IPS DF 6.9 (cell line): ENCODE measurements around the gene PIP5K1C.

Experiments
- DNase-seq: peaks from one replicate; pipeline ENCODE4 v3.0.0-alpha.2; 2013; ENCODE audit warnings: low read depth, low spot score
- H3K27ac ChIP-seq: one replicate; pipeline ENCODE4 v1.5.1; 2013; ENCODE audit warnings: low read length, control low read depth
- H3K27me3 ChIP-seq: 2 replicates; pipeline ENCODE4 v1.6.1; 2013; ENCODE audit warnings: mild to moderate bottlenecking, low read length; ENCODE audit not compliant: control insufficient read depth, insufficient read depth
- H3K36me3 ChIP-seq: 2 replicates; pipeline ENCODE4 v1.6.1; 2013; ENCODE audit warnings: low read length; ENCODE audit not compliant: control insufficient read depth, insufficient read depth
- H3K4me1 ChIP-seq: 2 replicates; pipeline ENCODE4 v1.6.1; 2013; ENCODE audit warnings: low read length; ENCODE audit not compliant: control insufficient read depth, insufficient read depth
- H3K4me3 ChIP-seq: 2 replicates; pipeline ENCODE4 v1.5.1; 2013; ENCODE audit warnings: mild to moderate bottlenecking, low read length
- H3K9me3 ChIP-seq: 2 replicates; pipeline ENCODE4 v1.6.1; 2013; ENCODE audit warnings: low read length, inconsistent platforms; ENCODE audit not compliant: control insufficient read depth, insufficient read depth
- WGBS: extraction: QIAGEN DNeasy Blood & Tissue Kit; methylation state at CpG from one replicate; pipeline ENCODE4 v1.1.7; 2013; ENCODE audit warnings: mixed read lengths, missing lambda C conversion rate; ENCODE audit not compliant: insufficient read length, insufficient coverage; 5-methylcytosine and 5-hydroxymethylcytosine counted together

The PIP5K1C gene

GRCh38 chr19:3606690-3607289, 93.5 kb downstream of the PIP5K1C start, which contains the start of gene TBXA2R:
TBXA2R (minus strand) TSS chr19:3606875; CDS start chr19:3600634, 6,241 bp downstream.
- DNase-seq: no peak
- no CpG with 5 or more reads among the region's 46 CpGs for WGBS
- Histone ChIP-seq H3K27me3 (peaks cover 3% of the 10 kb centered on the region; the same call in 1 of the 2 replicates), H3K4me1 (no peaks in the 10 kb centered on the region), H3K27ac (no peak within 1 kb of the TSS), H3K4me3 (peak within 1 kb of the TSS; percentile 39; the same call in 1 of the 2 replicates), H3K36me3 (peaks cover 8% of the 10 kb centered on the region), H3K9me3 (no peaks in the 10 kb centered on the region)

DNA sequence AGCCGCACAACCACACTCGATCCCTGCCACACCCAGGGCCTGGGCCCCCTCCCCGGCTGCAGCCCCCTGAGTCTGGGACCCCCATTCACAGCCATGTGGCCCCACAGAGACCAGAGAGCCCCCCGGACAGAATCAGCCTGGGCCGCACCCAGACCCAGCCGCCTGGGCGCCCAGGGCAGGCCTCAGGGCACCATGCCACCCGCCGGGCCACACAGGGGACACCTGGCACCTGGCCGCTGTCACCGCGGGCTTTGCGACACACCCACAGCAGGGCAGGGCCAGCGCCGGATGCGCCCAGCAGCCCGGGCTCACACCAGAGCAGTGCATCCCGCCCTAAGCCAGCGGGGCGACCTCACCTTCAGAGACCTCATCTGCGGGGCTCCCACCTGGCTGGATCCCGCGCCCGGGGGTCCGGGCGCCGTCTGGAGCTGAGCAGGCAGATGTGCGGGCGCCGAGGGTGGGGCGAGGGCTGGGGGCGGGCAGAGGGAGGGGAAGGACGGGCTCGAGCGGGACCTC, 94.0 kb downstream of the PIP5K1C start:
- no CpG with 5 or more reads among the region's 35 CpGs for WGBS
- Histone ChIP-seq H3K27me3 (peaks cover 3% of the 10 kb centered on the region; the same call in 1 of the 2 replicates), H3K4me1 (no peaks in the 10 kb centered on the region), H3K9me3 (no peaks in the 10 kb centered on the region), H3K27ac (no peak overlapping the region), H3K4me3 (peak overlapping the region; percentile 39; the same call in 1 of the 2 replicates), H3K36me3 (peaks cover 3% of the 10 kb centered on the region; the same call in 1 of the 2 replicates)
- no peak for DNase-seq

GRCh38 chr19:3605770-3606169, 94.5 kb downstream of the PIP5K1C start:
- Histone ChIP-seq H3K27me3 (peaks cover 3% of the 10 kb centered on the region; the same call in 1 of the 2 replicates), H3K9me3 (no peaks in the 10 kb centered on the region), H3K27ac (no peak overlapping the region), H3K4me1 (no peaks in the 10 kb centered on the region), H3K4me3 (no peak overlapping the region), H3K36me3 (no peaks in the 10 kb centered on the region; the same call in 1 of the 2 replicates)
- DNase-seq: no peak
- WGBS: no CpG with 5 or more reads among the region's 5 CpGs

- Histone ChIP-seq H3K4me3 (no peak overlapping the region), H3K27me3 (peaks cover 3% of the 10 kb centered on the region; the same call in 1 of the 2 replicates), H3K36me3 (no peaks in the 10 kb centered on the region; the same call in 1 of the 2 replicates), H3K4me1 (no peaks in the 10 kb centered on the region), H3K9me3 (no peaks in the 10 kb centered on the region), H3K27ac (no peak overlapping the region)
- DNase-seq: no peak
- no CpG with 5 or more reads among the region's 3 CpGs for WGBS
Measured at GRCh38 chr19:3605361-3605760, 94.9 kb downstream of the PIP5K1C start.

DNA sequence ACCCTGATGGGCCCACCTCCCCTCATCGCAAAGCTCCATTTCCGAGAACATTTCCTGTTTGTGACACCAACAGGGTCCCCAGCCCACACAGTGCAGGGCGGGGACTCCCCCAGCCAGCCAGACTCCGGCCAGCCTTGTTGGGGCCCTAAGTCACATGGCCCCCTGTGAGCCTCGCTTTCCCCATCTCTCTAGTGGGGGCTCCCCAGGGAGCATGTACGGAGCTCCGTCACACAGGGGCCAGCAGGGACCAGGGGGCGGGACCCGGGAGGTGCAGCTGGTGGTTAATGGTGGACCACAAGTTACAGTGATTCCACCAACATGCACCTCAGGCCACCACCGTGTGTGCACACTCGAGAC, 95.3 kb downstream of the PIP5K1C start:
- no peak overlapping the region for H3K27ac ChIP-seq
- H3K27me3 ChIP-seq: peaks cover 3% of the 10 kb centered on the region; the same call in 1 of the 2 replicates
- H3K4me3 ChIP-seq: no peak overlapping the region
- no peaks in the 10 kb centered on the region for H3K9me3 ChIP-seq
- H3K36me3 ChIP-seq: no peaks in the 10 kb centered on the region; the same call in 1 of the 2 replicates
- no peak for DNase-seq
- no peaks in the 10 kb centered on the region for H3K4me1 ChIP-seq
- WGBS: no CpG with 5 or more reads among the region's 11 CpGs

GRCh38 chr19:3604227-3604986, 95.9 kb downstream of the PIP5K1C start:
- Histone ChIP-seq H3K27me3 (peaks cover 3% of the 10 kb centered on the region; the same call in 1 of the 2 replicates), H3K27ac (no peak overlapping the region), H3K4me1 (no peaks in the 10 kb centered on the region), H3K36me3 (no peaks in the 10 kb centered on the region; the same call in 1 of the 2 replicates), H3K4me3 (no peak overlapping the region), H3K9me3 (no peaks in the 10 kb centered on the region)
- no CpG with 5 or more reads among the region's 27 CpGs for WGBS
- no peak for DNase-seq

GRCh38 chr19:3603121-3603811, 97.0 kb downstream of the PIP5K1C start:
- H3K27ac ChIP-seq: no peak overlapping the region
- H3K36me3 ChIP-seq: no peaks in the 10 kb centered on the region; the same call in 1 of the 2 replicates
- no peaks in the 10 kb centered on the region for H3K9me3 ChIP-seq
- no peak for DNase-seq
- no peak overlapping the region for H3K4me3 ChIP-seq
- no peaks in the 10 kb centered on the region for H3K4me1 ChIP-seq
- peaks cover 3% of the 10 kb centered on the region; the same call in 1 of the 2 replicates for H3K27me3 ChIP-seq
- WGBS: no CpG with 5 or more reads among the region's 23 CpGs

GRCh38 chr19:3601021-3601420, 99.2 kb downstream of the PIP5K1C start:
- H3K4me3 ChIP-seq: no peak overlapping the region
- peaks cover 3% of the 10 kb centered on the region; the same call in 1 of the 2 replicates for H3K27me3 ChIP-seq
- no CpG with 5 or more reads among the region's 12 CpGs for WGBS
- no peaks in the 10 kb centered on the region for H3K4me1 ChIP-seq
- H3K36me3 ChIP-seq: no peaks in the 10 kb centered on the region; the same call in 1 of the 2 replicates
- no peak overlapping the region for H3K27ac ChIP-seq
- no peaks in the 10 kb centered on the region for H3K9me3 ChIP-seq
- DNase-seq: no peak

- H3K27ac ChIP-seq: no peak overlapping the region
- H3K4me1 ChIP-seq: no peaks in the 10 kb centered on the region
- no peaks in the 10 kb centered on the region for H3K27me3 ChIP-seq
- no peaks in the 10 kb centered on the region for H3K9me3 ChIP-seq
- no peak for DNase-seq
- no peak overlapping the region for H3K4me3 ChIP-seq
- no peaks in the 10 kb centered on the region; the same call in 1 of the 2 replicates for H3K36me3 ChIP-seq
- no CpG with 5 or more reads among the region's 28 CpGs for WGBS
Measured at GRCh38 chr19:3599776-3600187, 100.5 kb downstream of the PIP5K1C start.

DNA sequence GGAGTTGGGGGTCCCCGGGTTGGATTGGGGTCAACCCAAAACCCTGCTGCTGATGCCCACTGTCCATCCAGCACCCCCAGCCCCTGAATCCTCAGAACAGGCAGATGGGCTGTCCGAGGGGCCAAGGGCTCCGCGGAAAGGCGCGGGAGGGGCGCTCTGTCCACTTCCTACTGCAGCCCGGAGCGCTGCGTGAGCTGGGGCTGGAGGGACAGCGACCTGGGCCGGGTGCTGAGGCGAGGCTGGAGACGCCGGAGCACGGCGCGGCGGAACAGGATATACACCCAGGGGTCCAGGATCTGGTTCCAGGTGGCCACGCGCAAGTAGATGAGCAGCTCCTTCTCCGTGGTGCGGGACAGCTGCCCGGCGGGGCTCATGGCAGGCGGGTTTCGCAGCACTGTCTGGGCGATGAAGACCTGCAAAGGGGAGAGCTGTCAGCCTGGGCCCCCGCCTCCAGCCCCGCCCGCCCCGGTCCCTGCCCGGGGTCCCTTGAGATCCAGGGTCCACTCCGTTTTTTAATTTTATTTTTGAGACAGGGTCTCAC, 104.7 kb downstream of the PIP5K1C start:
- Histone ChIP-seq H3K27ac (no peak overlapping the region), H3K9me3 (no peaks in the 10 kb centered on the region; the same call in none of the 2 replicates), H3K36me3 (no peaks in the 10 kb centered on the region; the same call in 1 of the 2 replicates), H3K27me3 (no peaks in the 10 kb centered on the region), H3K4me1 (no peaks in the 10 kb centered on the region), H3K4me3 (no peak overlapping the region)
- DNase-seq: no peak
- whole genome bisulfite sequencing: no CpG with 5 or more reads among the region's 34 CpGs
